ENCODE measurements around the gene TCEA3.

The TCEA3 gene

DNA sequence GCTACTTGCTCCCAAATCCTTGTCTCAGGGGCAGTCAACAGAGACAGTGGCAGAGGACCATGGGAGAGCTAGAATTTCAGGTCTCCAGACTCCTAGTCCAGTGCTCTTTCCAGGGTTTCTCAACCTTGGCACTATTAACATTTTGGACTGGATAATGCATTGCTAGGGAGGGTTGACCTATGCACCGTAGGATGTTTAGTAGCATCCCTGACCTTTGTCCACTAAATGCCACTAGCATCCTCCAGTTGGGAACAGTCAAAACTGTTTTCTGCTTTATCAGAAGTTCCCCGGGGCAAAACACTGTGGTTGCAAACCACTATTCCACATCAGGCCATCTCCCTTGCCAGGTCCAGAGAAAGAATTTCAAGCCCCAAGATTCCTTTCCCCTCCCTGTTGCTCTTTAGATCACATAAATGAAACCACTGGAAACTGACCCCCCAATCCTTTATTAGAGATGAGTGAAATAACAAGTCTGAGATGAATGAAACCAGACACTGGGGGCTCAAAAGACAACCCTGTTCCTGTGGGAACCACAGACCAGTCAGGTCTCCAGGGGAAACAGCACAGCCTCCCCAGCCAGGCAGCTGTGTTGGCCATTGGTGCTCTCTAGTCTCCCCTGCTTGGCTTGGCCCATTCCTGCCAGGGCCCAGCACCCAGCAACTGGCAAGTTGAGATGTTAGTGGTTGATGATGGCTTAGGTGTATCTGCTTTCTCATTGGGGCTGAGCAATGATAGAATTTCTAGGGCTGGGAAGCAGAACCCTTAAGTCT is 3.8 kb upstream of the TCEA3 start:
- Histone ChIP-seq H3K27me3 (ENCODE audit: insufficient read depth, poor library complexity, severe bottlenecking) (peaks cover 25% of the 10 kb centered on the region), H3K27ac (replicated peaks) (no peak overlapping the region), H3K4me3 (replicated peaks; ENCODE audit: insufficient read depth, low read length) (no peak overlapping the region)
- DNase-seq (ENCODE audit: low read depth in 1 of 2, low spot score in 1 of 2) = no peak
- TF ChIP-seq, protein P1, sequence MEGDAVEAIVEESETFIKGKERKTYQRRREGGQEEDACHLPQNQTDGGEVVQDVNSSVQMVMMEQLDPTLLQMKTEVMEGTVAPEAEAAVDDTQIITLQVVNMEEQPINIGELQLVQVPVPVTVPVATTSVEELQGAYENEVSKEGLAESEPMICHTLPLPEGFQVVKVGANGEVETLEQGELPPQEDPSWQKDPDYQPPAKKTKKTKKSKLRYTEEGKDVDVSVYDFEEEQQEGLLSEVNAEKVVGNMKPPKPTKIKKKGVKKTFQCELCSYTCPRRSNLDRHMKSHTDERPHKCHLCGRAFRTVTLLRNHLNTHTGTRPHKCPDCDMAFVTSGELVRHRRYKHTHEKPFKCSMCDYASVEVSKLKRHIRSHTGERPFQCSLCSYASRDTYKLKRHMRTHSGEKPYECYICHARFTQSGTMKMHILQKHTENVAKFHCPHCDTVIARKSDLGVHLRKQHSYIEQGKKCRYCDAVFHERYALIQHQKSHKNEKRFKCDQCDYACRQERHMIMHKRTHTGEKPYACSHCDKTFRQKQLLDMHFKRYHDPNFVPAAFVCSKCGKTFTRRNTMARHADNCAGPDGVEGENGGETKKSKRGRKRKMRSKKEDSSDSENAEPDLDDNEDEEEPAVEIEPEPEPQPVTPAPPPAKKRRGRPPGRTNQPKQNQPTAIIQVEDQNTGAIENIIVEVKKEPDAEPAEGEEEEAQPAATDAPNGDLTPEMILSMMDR (IDR thresholded peaks at IDR 0.05; ENCODE audit: insufficient read depth, low read length) = no peak
- no peak for TF ChIP-seq POLR2AphosphoS5 (IDR thresholded peaks at IDR 0.05; ENCODE audit: low read depth)
- no peak for TF ChIP-seq GABPA (IDR thresholded peaks at IDR 0.05; ENCODE audit: low read depth)
- TF ChIP-seq, protein P2, sequence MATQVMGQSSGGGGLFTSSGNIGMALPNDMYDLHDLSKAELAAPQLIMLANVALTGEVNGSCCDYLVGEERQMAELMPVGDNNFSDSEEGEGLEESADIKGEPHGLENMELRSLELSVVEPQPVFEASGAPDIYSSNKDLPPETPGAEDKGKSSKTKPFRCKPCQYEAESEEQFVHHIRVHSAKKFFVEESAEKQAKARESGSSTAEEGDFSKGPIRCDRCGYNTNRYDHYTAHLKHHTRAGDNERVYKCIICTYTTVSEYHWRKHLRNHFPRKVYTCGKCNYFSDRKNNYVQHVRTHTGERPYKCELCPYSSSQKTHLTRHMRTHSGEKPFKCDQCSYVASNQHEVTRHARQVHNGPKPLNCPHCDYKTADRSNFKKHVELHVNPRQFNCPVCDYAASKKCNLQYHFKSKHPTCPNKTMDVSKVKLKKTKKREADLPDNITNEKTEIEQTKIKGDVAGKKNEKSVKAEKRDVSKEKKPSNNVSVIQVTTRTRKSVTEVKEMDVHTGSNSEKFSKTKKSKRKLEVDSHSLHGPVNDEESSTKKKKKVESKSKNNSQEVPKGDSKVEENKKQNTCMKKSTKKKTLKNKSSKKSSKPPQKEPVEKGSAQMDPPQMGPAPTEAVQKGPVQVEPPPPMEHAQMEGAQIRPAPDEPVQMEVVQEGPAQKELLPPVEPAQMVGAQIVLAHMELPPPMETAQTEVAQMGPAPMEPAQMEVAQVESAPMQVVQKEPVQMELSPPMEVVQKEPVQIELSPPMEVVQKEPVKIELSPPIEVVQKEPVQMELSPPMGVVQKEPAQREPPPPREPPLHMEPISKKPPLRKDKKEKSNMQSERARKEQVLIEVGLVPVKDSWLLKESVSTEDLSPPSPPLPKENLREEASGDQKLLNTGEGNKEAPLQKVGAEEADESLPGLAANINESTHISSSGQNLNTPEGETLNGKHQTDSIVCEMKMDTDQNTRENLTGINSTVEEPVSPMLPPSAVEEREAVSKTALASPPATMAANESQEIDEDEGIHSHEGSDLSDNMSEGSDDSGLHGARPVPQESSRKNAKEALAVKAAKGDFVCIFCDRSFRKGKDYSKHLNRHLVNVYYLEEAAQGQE (IDR thresholded peaks at IDR 0.05; ENCODE audit: insufficient replicate concordance, low read depth) = no peak
- TF ChIP-seq SPI1 (IDR thresholded peaks at IDR 0.05; ENCODE audit: borderline replicate concordance, low read depth) = no peak

DNA sequence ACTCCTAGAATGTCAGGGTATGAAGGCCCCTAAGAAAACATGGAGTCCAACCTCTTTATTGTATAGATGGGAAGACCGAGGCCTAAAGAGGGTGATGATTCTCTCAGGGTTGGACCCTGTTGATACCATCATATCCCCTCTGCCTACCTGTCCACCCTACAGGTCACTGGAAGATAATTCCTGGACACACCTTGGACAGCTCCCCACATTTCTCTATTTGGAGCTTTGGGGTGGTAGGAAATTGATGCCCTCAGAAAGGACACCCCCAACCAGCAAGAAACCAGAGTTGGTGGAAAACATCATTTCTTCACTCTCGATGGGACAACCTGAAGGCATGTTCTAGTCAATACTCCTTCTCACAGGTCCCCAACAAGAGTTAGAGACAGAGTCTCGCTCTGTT is 3.0 kb upstream of the TCEA3 start:
- TF ChIP-seq GABPA (IDR thresholded peaks at IDR 0.05; ENCODE audit: low read depth) (no peak), POLR2AphosphoS5 (IDR thresholded peaks at IDR 0.05; ENCODE audit: low read depth) (no peak), SPI1 (IDR thresholded peaks at IDR 0.05; ENCODE audit: borderline replicate concordance, low read depth) (no peak)
- TF ChIP-seq, protein P2 (IDR thresholded peaks at IDR 0.05; ENCODE audit: insufficient replicate concordance, low read depth) = peak; percentile 76
- TF ChIP-seq, protein P1 (IDR thresholded peaks at IDR 0.05; ENCODE audit: insufficient read depth, low read length) = no peak
- H3K27me3 ChIP-seq (ENCODE audit: insufficient read depth, poor library complexity, severe bottlenecking) = peaks cover 26% of the 10 kb centered on the region
- no peak for DNase-seq (ENCODE audit: low read depth in 1 of 2, low spot score in 1 of 2)

DNA sequence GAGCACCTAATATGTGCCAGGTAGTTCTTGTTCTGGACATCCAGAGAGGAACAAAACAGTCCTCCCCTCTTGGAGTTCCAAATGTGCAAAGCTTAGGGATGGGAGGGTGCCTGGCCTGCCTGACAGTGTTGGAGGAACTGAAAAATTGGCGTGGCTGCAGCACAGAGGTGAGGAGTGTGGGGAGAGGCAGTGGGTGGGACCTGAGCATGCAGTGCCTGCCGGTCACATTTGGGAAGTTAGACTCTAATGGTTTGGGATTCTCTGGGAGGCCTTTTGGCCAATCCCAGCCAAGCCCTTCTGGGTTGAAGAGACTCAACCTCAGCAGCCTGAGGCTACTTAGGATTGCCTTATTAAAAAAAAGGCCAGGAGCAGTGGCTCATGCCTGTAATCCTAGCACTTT is 2.3 kb upstream of the TCEA3 start:
- H3K4me3 ChIP-seq (replicated peaks; ENCODE audit: insufficient read depth, low read length) = no peak overlapping the region
- no peak for DNase-seq (ENCODE audit: low read depth in 1 of 2, low spot score in 1 of 2)
- no peak overlapping the region for H3K27ac ChIP-seq (replicated peaks)
- no peak for TF ChIP-seq SPI1 (IDR thresholded peaks at IDR 0.05; ENCODE audit: borderline replicate concordance, low read depth)
- TF ChIP-seq GABPA (IDR thresholded peaks at IDR 0.05; ENCODE audit: low read depth) = no peak
- TF ChIP-seq, protein P1 (IDR thresholded peaks at IDR 0.05; ENCODE audit: insufficient read depth, low read length) = no peak
- TF ChIP-seq, protein P2 (IDR thresholded peaks at IDR 0.05; ENCODE audit: insufficient replicate concordance, low read depth) = no peak
- no peak for TF ChIP-seq POLR2AphosphoS5 (IDR thresholded peaks at IDR 0.05; ENCODE audit: low read depth)
- peaks cover 26% of the 10 kb centered on the region for H3K27me3 ChIP-seq (ENCODE audit: insufficient read depth, poor library complexity, severe bottlenecking)

More for the DNA sequence above, 3.0 kb upstream of the TCEA3 start:
- H3K4me3 ChIP-seq (replicated peaks; ENCODE audit: insufficient read depth, low read length) = no peak overlapping the region
- no peak overlapping the region for H3K27ac ChIP-seq (replicated peaks)

Data from HL-60 (cell line).